Measurements from ENCODE around the gene TMEM273.

Gene TMEM273

DNA sequence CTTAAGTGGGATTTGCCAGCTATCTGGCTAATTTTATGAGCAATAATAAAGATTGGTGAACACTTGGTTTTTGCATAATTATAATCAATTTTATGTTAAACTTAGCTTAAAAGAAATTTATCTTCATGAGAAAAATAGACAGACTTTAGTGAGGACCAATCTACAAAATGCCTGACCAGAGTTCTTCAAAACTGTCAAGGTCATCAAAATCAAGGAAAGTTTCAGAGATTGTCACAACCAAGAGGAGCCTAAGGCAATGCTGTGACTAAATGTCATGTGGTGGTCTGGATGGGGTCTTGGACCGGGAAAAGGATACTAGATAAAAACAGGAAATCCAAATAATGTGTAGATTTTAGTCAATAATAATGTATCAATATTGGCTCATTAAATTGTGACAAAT is 36.7 kb downstream of the TMEM273 start:
- TF ChIP-seq TAF1 (IDR thresholded peaks at IDR 0.05; ENCODE audit: low read depth) (no peak), CREB1 (IDR thresholded peaks at IDR 0.05; ENCODE audit: low read depth) (no peak), CEBPB (IDR thresholded peaks at IDR 0.05) (no peak), YY1 (IDR thresholded peaks at IDR 0.05; ENCODE audit: low read depth) (no peak), EGR1 (IDR thresholded peaks at IDR 0.05) (no peak), TEAD4 (IDR thresholded peaks at IDR 0.05) (no peak), FOXM1 (IDR thresholded peaks at IDR 0.05; ENCODE audit: borderline replicate concordance, low read depth) (no peak), RAD21 (IDR thresholded peaks at IDR 0.05; ENCODE audit: low read depth) (no peak), EP300 (IDR thresholded peaks at IDR 0.05; ENCODE audit: borderline replicate concordance) (no peak), NFIC (IDR thresholded peaks at IDR 0.05) (no peak), TCF12 (IDR thresholded peaks at IDR 0.05; ENCODE audit: low read depth) (no peak), ZBTB7A (IDR thresholded peaks at IDR 0.05; ENCODE audit: low read depth) (no peak)
- TF ChIP-seq, protein P1, sequence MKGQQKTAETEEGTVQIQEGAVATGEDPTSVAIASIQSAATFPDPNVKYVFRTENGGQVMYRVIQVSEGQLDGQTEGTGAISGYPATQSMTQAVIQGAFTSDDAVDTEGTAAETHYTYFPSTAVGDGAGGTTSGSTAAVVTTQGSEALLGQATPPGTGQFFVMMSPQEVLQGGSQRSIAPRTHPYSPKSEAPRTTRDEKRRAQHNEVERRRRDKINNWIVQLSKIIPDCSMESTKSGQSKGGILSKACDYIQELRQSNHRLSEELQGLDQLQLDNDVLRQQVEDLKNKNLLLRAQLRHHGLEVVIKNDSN (IDR thresholded peaks at IDR 0.05), result no peak
- TF ChIP-seq, protein P2, sequence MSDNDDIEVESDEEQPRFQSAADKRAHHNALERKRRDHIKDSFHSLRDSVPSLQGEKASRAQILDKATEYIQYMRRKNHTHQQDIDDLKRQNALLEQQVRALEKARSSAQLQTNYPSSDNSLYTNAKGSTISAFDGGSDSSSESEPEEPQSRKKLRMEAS (IDR thresholded peaks at IDR 0.05), result no peak
- TF ChIP-seq, protein P3, sequence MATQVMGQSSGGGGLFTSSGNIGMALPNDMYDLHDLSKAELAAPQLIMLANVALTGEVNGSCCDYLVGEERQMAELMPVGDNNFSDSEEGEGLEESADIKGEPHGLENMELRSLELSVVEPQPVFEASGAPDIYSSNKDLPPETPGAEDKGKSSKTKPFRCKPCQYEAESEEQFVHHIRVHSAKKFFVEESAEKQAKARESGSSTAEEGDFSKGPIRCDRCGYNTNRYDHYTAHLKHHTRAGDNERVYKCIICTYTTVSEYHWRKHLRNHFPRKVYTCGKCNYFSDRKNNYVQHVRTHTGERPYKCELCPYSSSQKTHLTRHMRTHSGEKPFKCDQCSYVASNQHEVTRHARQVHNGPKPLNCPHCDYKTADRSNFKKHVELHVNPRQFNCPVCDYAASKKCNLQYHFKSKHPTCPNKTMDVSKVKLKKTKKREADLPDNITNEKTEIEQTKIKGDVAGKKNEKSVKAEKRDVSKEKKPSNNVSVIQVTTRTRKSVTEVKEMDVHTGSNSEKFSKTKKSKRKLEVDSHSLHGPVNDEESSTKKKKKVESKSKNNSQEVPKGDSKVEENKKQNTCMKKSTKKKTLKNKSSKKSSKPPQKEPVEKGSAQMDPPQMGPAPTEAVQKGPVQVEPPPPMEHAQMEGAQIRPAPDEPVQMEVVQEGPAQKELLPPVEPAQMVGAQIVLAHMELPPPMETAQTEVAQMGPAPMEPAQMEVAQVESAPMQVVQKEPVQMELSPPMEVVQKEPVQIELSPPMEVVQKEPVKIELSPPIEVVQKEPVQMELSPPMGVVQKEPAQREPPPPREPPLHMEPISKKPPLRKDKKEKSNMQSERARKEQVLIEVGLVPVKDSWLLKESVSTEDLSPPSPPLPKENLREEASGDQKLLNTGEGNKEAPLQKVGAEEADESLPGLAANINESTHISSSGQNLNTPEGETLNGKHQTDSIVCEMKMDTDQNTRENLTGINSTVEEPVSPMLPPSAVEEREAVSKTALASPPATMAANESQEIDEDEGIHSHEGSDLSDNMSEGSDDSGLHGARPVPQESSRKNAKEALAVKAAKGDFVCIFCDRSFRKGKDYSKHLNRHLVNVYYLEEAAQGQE (IDR thresholded peaks at IDR 0.05; ENCODE audit: low read depth), result no peak

DNA sequence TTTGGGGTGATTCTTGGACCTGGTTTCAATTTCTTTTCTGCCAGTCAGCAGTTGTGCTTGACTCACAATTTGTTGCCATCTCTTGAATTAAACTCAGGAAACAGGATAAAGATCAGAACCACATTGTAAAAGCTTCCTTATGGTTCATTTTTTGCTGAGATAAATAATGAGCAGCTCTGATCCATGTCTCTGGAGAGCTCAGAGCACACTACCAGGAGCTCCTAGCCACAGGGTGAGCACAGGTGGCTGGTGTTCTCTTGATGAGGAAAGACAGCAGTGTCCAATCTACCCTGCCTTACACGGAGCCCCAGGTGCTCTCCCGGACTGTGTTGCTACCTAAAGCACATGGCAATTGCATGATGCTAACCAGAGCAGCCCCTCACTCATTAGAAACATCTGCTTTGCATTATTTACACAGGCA is 37.2 kb downstream of the TMEM273 start:
- TF ChIP-seq RAD21 (IDR thresholded peaks at IDR 0.05; ENCODE audit: low read depth), result no peak
- TF ChIP-seq, protein P2 (IDR thresholded peaks at IDR 0.05), result no peak
- no peak for TF ChIP-seq ZBTB7A (IDR thresholded peaks at IDR 0.05; ENCODE audit: low read depth)
- TF ChIP-seq CEBPB (IDR thresholded peaks at IDR 0.05), result no peak
- TF ChIP-seq CREB1 (IDR thresholded peaks at IDR 0.05; ENCODE audit: low read depth), result no peak
- TF ChIP-seq, protein P1 (IDR thresholded peaks at IDR 0.05), result no peak
- TF ChIP-seq EGR1 (IDR thresholded peaks at IDR 0.05), result no peak
- TF ChIP-seq TCF12 (IDR thresholded peaks at IDR 0.05; ENCODE audit: low read depth), result no peak
- no peak for TF ChIP-seq EP300 (IDR thresholded peaks at IDR 0.05; ENCODE audit: borderline replicate concordance)
- no peak for TF ChIP-seq YY1 (IDR thresholded peaks at IDR 0.05; ENCODE audit: low read depth)
- TF ChIP-seq TEAD4 (IDR thresholded peaks at IDR 0.05), result no peak
- TF ChIP-seq, protein P3 (IDR thresholded peaks at IDR 0.05; ENCODE audit: low read depth), result no peak
- no peak for TF ChIP-seq TAF1 (IDR thresholded peaks at IDR 0.05; ENCODE audit: low read depth)
- no peak for TF ChIP-seq FOXM1 (IDR thresholded peaks at IDR 0.05; ENCODE audit: borderline replicate concordance, low read depth)
- no peak for TF ChIP-seq NFIC (IDR thresholded peaks at IDR 0.05)

DNA sequence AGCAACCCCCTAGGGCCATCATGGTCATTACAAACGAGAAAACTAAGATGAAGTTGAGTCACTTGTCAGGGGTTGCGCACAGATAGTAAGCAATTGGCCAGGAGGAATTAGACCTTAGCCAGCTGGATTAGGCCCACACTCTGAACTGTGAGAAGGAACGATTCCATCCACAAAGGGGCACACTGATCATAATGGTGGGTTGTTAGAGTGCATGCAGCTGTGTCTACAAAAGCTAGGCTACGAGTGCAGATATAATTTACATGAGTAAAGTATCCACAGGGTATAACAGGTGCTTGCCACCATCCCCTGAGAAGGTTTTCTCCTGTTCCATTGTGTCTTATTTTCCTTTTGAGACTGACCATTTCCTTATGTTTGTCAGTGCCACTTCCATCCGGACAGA is 37.8 kb downstream of the TMEM273 start:
- TF ChIP-seq ZBTB7A (IDR thresholded peaks at IDR 0.05; ENCODE audit: low read depth) (no peak), NFIC (IDR thresholded peaks at IDR 0.05) (no peak), TCF12 (IDR thresholded peaks at IDR 0.05; ENCODE audit: low read depth) (no peak), EGR1 (IDR thresholded peaks at IDR 0.05) (no peak), EP300 (IDR thresholded peaks at IDR 0.05; ENCODE audit: borderline replicate concordance) (no peak), CREB1 (IDR thresholded peaks at IDR 0.05; ENCODE audit: low read depth) (no peak), CEBPB (IDR thresholded peaks at IDR 0.05) (no peak), RAD21 (IDR thresholded peaks at IDR 0.05; ENCODE audit: low read depth) (no peak), YY1 (IDR thresholded peaks at IDR 0.05; ENCODE audit: low read depth) (no peak), TEAD4 (IDR thresholded peaks at IDR 0.05) (no peak), FOXM1 (IDR thresholded peaks at IDR 0.05; ENCODE audit: borderline replicate concordance, low read depth) (no peak), TAF1 (IDR thresholded peaks at IDR 0.05; ENCODE audit: low read depth) (no peak)
- TF ChIP-seq, protein P1 (IDR thresholded peaks at IDR 0.05), result no peak
- TF ChIP-seq, protein P3 (IDR thresholded peaks at IDR 0.05; ENCODE audit: low read depth), result no peak
- TF ChIP-seq, protein P2 (IDR thresholded peaks at IDR 0.05), result no peak
